T-helper 17 cell (primary cell): ENCODE results near the gene MMADHC. TPM values are rescaled to one million over a fixed set of nuclear protein-coding genes. Genes with fewer than 3 reads are reported as not detected.
A peak's percentile ranks its signal among the peaks of the same experiment; 100 is the strongest.
"Not testable (repeated sequence)": the region's sequence is repeated elsewhere in the genome, so short reads cannot be mapped to it uniquely, and the experiment has no call there.

Experiments used
- ATAC-seq: fragments of 150-1000 bp; cut with Tn5 transposase; 2 replicates; pipeline ENCODE4 v1.10.0; 2021; ENCODE audit warnings: mild to moderate bottlenecking, moderate library complexity
- DNase-seq, 3 donors: peaks; one replicate each; pipeline versions ENCODE4 v3.0.0 to v3.0.0-alpha.2; 2020 to 2021
- H3K9me3 ChIP-seq: one replicate; pipeline ENCODE4 v1.7.0; 2013; ENCODE audit warnings: low read length, mild to moderate bottlenecking; ENCODE audit not compliant: control insufficient read depth, poor library complexity, severe bottlenecking
- H3K27ac Mint-ChIP-seq: one replicate; pipeline ENCODE4 v1.8.0; 2022; ENCODE audit warnings: mild to moderate bottlenecking, moderate library complexity, mixed read lengths
- H3K27me3 Mint-ChIP-seq: one replicate; pipeline ENCODE4 v1.8.0; 2022; ENCODE audit warnings: mixed read lengths
- H3K36me3 Mint-ChIP-seq: one replicate; pipeline ENCODE4 v1.8.0; 2022; ENCODE audit warnings: low read depth, mixed read lengths
- H3K4me1 Mint-ChIP-seq: one replicate; pipeline ENCODE4 v1.8.0; 2022; ENCODE audit warnings: mild to moderate bottlenecking, mixed read lengths
- H3K4me3 Mint-ChIP-seq: one replicate; pipeline ENCODE4 v1.8.0; 2022; ENCODE audit warnings: mild to moderate bottlenecking, moderate library complexity, mixed read lengths
- total RNA-seq, 4 donors: library from RNA in 2 of 4; stranded (reverse) in 2 of 4; gene quantifications; one replicate each; pipeline ENCODE4 v1.2.3 and lab custom pipeline; 2022 to 2026

The MMADHC gene
- total RNA-seq, 2 donors from 2014 or later, result 61.7 to 66.9 TPM

DNA sequence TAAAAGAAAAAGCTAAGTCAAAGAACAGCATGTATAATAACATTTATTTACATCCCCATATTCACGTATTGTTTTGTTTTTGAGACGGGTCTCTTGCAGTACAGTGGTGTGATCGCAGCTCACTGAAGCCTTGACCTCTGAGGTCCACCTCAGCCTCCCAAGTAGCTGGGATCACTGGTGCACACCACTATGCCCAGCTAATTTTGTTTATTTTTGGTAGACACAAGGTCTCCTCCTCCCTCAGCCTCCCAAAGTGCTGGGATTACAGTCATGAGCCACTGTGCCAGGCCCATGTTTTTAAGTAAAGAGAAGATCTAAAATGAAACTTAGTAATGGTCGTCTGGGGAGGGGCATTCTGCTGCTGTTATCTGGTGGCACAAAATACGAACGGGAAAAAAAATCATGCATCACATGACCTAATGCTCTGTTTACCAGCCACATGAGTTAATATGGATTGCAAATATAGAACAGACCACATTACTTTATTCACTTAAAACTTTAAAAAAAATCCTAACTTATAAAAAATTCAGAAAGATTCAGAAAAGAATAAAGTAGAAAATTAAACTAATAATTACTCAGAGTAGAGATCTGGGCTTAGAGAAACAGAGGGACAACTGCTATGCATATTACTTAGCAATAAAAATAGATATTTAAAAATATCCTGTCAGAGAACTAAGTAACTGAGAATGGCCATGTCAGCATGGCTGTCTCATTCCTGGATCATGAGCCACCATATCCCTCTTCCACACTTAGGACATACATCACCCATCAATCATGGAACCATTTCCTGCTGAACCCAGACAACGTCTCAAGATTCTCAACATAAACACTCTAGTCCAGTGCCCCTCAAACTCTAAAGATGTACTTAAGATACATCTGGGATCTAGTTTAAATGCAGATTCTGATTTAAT lies 7.3 kb downstream of the MMADHC start:
- ATAC-seq, result no peak
- no peak overlapping the region for H3K4me3 Mint-ChIP-seq
- DNase-seq, result no peak
- H3K36me3 Mint-ChIP-seq, result peaks cover 16% of the 10 kb centered on the region
- peaks cover 42% of the 10 kb centered on the region for H3K4me1 Mint-ChIP-seq
- H3K27me3 Mint-ChIP-seq, result no peaks in the 10 kb centered on the region
- H3K9me3 ChIP-seq, result no peaks in the 10 kb centered on the region
- H3K27ac Mint-ChIP-seq, result no peak overlapping the region

DNA sequence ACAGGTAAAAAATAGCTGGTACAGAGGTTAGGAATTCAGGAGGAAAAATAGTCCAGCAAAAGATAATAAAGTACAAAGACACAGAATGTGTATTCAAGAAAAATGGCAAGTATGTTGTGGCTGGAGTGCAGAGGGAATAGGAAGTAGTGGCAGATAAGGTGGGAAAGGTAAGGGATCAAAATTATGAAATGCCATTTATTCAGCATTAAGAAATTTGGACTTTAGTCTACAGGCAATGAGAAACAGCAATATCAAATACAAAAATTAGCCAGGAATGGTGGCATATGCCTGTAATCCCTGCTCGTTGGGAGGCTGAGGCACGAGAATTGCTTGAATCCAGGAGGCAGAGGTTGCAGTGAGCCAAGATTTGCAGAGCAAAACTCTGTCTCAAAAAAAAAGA lies 10.3 kb downstream of the MMADHC start:
- Mint-ChIP-seq H3K36me3 (peaks cover 14% of the 10 kb centered on the region), H3K4me3 (no peak overlapping the region), H3K27me3 (no peaks in the 10 kb centered on the region), H3K27ac (peak overlapping the region; percentile 73), H3K4me1 (peaks cover 31% of the 10 kb centered on the region)
- H3K9me3 ChIP-seq, result no peaks in the 10 kb centered on the region
- ATAC-seq (no peak), DNase-seq (no peak)

DNA sequence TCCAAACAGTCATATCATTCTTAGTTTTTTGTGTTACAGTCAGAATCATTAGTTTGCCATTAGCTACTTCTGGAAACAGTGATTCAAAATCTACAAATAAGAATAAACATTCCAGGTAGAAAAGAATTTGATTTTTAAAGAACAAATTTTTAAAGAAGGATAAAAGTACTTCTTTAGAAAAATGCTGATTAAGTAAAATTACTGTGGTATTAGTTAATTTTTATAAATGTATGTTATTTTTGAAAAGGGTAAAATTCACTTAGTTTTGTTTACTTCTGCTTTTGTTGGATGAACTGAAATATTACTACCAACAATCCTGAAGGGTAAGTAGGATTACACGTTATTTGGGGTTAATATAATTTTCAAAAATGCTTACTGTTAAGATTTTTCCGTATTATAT lies 11.8 kb downstream of the MMADHC start:
- no peak for ATAC-seq
- no peak for DNase-seq
- Mint-ChIP-seq H3K27me3 (no peaks in the 10 kb centered on the region), H3K36me3 (peaks cover 11% of the 10 kb centered on the region), H3K4me3 (no peak overlapping the region), H3K4me1 (peaks cover 25% of the 10 kb centered on the region), H3K27ac (peak overlapping the region; percentile 37)
- H3K9me3 ChIP-seq, result no peaks in the 10 kb centered on the region

DNA sequence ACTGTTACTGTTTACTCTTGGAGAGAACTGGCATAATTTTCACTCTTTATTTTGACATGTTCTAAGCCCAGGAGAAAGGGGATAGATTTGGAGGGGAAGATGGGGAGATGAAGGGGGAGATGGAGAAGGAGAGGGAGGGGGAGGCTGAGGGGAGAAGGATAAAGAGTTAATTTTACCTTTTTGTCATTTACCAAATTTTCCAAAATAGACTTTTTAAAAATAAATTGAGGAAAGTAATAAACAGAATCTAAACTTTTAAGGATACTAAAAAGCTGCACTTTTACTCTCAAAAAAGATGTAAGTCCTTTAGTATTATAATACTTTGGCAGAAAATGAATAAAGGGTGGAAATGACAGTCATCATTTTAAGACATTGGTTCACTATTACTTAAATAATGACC lies 12.3 kb downstream of the MMADHC start:
- no peak for DNase-seq
- Mint-ChIP-seq H3K27ac (no peak overlapping the region), H3K27me3 (no peaks in the 10 kb centered on the region), H3K4me3 (no peak overlapping the region), H3K36me3 (peaks cover 11% of the 10 kb centered on the region), H3K4me1 (peaks cover 22% of the 10 kb centered on the region)
- no peak for ATAC-seq
- H3K9me3 ChIP-seq, result no peaks in the 10 kb centered on the region

DNA sequence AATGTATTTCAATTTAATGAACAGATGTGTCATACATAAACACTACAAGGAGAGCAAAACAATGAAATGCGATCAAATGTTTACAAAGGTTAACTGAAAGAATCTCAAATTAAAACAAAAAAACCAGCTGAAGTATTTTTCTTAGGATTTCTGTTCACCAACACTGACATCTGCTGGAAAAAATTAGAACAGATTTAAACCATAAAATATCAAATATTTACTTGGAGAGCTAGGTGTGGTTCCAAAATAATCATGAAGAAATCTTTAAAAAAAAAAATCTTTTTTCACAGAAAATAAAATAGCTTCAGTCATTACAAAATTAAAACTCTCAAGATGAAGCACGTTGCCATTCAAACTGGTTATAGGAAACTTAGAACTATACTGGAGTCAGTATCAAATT lies 13.8 kb downstream of the MMADHC start:
- H3K36me3 Mint-ChIP-seq, result peaks cover 11% of the 10 kb centered on the region
- no peaks in the 10 kb centered on the region for H3K27me3 Mint-ChIP-seq
- H3K4me1 Mint-ChIP-seq, result peaks cover 19% of the 10 kb centered on the region
- DNase-seq (no peak), ATAC-seq (no peak)
- H3K9me3 ChIP-seq, result no peaks in the 10 kb centered on the region
- H3K27ac Mint-ChIP-seq, result no peak overlapping the region
- no peak overlapping the region for H3K4me3 Mint-ChIP-seq

DNA sequence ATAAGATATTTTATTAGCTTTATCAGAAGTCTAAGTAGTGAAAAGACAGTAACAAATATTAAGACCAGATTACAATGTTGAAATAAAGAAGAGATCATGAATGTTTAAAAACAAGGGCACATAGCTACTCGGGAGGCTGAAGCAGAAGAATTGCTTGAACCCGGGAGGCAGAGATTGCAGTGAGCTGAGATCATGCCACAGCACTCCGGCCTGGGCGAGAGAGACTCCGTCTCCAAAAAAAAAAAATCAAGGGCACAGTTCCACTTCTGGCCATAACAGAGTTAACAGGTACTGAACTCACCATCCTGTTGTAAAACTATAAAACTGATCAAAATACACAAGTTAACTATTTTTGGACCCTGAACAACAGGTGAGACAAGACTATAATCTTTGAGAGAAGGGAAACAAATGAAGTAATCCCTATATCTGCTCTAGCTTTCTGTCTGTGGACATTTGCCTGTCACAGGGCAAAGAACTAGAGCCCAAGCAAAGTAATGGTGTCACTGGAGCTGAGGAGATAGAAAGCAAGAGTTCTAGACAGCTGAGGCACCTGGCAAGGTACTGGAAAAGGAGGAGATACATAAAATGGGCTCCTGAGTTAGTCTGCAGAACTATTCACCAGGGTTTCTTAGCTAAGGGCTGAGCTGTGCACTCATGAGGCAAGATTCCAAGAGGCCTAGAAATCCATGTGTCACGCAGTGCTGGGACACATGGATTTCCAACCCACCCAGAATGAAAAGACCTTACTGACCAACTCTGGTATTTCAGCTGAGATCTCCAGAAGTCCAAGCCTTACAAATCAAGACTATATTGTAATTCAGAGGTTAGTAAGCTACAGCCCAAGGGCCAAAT lies 15.2 kb downstream of the MMADHC start:
- H3K9me3 ChIP-seq, result no peaks in the 10 kb centered on the region
- DNase-seq, result no peak
- peak overlapping the region; percentile 37 for H3K27ac Mint-ChIP-seq
- peaks cover 8% of the 10 kb centered on the region for H3K4me1 Mint-ChIP-seq
- H3K27me3 Mint-ChIP-seq, result no peaks in the 10 kb centered on the region
- H3K4me3 Mint-ChIP-seq, result no peak overlapping the region
- ATAC-seq, result no peak
- H3K36me3 Mint-ChIP-seq, result peaks cover 6% of the 10 kb centered on the region

DNA sequence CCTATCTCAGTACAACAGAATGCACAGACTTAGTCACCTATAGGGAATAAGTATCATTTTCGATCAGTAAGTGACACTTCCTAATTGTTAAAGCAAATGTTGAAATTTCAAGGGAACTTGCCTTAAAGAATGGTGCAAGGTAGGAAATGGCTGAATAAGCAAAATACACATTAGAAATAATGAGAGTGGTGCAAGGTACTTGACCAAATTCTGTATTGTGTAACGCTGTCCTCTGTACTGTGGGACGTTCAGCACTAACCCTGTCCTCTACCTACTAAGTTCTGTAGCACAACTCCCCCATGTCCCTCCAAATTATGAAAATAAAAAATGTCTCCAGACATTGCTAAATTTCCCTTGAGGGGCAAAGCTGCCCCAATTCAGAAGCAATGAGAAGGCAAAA lies 19.4 kb downstream of the MMADHC start:
- H3K9me3 ChIP-seq, result no peaks in the 10 kb centered on the region
- H3K4me3 Mint-ChIP-seq, result no peak overlapping the region
- ATAC-seq (no peak), DNase-seq (no peak)
- no peak overlapping the region for H3K27ac Mint-ChIP-seq
- H3K27me3 Mint-ChIP-seq, result no peaks in the 10 kb centered on the region
- peaks cover 4% of the 10 kb centered on the region for H3K4me1 Mint-ChIP-seq
- no peaks in the 10 kb centered on the region for H3K36me3 Mint-ChIP-seq

DNA sequence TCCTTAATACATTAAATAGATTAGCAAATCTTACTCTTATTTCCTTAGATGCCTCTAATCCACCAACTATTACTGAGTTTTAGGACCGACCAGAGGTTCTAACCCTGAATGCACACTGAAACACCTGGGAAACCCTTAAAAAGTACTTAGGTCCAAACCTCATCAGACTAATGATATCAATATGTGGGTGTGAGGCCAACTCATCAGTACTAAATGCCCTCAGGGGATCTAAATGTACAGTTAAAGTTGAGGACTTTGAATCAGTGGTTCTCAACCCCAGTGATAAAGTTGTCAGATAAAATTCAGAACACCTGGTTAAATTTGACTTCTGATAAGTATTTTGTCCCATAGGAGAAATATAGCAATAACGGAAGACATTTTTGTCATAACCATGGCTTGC lies 20.9 kb downstream of the MMADHC start:
- H3K36me3 Mint-ChIP-seq, result no peaks in the 10 kb centered on the region
- no peak for ATAC-seq

DNA sequence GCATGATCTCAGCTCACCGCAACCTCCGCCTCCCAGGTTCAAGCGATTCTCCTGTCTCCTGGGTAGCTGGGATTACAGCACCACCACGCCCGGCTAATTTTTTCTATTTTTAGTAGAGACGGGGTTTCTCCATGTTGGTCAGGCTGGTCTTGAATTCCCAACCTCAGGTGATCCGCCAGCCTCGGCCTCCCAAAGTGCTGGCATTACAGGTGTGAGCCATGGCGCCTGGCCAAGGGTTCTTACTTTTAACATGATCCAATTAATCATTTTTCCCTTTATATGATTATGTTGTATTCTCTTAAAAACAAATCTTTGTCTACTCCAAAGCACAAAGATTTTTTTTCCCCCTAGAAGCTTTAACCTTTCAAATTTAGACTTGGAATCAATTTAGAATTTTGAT lies 21.9 kb downstream of the MMADHC start:
- Mint-ChIP-seq H3K4me3 (peak overlapping the region; percentile 56), H3K27ac (peak overlapping the region; percentile 34)
- not testable (repeated sequence) for H3K4me1 Mint-ChIP-seq, DNase-seq, ATAC-seq, H3K27me3 Mint-ChIP-seq, H3K9me3 ChIP-seq, H3K36me3 Mint-ChIP-seq

More for the DNA sequence above, 20.9 kb downstream of the MMADHC start:
- Mint-ChIP-seq H3K27me3 (no peaks in the 10 kb centered on the region), H3K27ac (peak overlapping the region; percentile 34), H3K4me1 (peaks cover 4% of the 10 kb centered on the region), H3K4me3 (no peak overlapping the region)
- no peak for DNase-seq
- no peaks in the 10 kb centered on the region for H3K9me3 ChIP-seq

DNA sequence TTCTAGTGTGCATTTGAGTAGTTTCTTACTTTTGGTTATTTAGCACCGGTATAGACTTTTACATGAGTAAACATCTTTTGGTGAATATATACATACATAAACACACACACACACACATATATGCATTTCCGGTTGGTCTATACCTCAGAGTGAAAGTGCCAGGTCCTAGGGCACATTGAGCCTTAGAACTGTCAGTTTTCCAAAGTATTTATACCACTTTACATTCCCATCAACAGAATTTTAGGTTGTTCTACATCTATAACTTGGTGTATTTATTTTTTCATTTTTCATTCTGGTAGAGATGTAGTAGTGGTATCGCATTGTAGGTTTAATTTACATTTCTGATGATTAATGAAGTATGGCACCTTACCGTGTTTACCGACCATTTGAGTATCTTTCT lies 22.6 kb downstream of the MMADHC start:
- Mint-ChIP-seq H3K4me3 (no peak overlapping the region), H3K36me3 (no peaks in the 10 kb centered on the region), H3K27me3 (no peaks in the 10 kb centered on the region), H3K4me1 (peaks cover 4% of the 10 kb centered on the region), H3K27ac (no peak overlapping the region)
- ATAC-seq, result no peak
- H3K9me3 ChIP-seq, result no peaks in the 10 kb centered on the region
- no peak for DNase-seq

DNA sequence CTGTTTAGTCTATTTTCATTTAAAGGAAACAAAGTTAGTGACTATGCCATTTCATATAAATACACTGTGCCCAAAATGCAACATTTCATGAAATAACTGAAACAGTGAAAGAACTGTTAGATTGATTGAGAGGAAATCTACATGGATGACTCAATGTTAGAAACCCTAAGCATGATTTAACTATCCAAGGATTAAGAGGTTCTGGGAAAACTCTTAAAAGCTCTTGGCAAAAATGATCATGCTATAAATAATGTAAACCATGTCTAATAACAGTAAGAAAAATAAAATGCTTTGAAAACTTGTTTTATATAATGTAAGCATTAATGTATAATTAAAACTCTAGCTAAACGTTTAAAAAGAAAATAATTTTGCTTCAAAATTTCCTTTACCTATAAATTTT lies 23.5 kb downstream of the MMADHC start:
- Mint-ChIP-seq H3K36me3 (no peaks in the 10 kb centered on the region), H3K4me3 (no peak overlapping the region), H3K27ac (peak overlapping the region; percentile 21), H3K27me3 (no peaks in the 10 kb centered on the region), H3K4me1 (peaks cover 4% of the 10 kb centered on the region)
- no peak for ATAC-seq
- no peak for DNase-seq
- H3K9me3 ChIP-seq, result no peaks in the 10 kb centered on the region

DNA sequence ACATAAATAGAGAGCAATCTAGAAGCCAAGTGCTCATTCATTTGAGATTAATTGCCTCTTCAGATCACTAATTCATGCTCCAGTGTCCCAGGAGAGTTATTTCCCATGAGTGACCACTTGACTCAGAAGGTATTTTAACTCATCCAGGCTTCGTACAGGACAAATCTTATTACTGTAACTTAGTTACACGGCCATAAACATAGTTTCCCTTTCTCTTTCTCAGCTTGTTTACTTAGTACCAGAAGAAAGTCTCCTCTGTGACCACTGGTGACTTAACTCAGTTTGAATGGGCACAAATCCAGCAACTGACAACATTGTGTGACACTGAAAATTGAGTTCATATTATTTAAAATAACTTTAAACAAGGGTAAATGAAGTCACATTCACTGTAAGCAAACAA lies 25.3 kb downstream of the MMADHC start:
- H3K27ac Mint-ChIP-seq, result no peak overlapping the region
- no peak for ATAC-seq
- no peak overlapping the region for H3K4me3 Mint-ChIP-seq
- H3K27me3 Mint-ChIP-seq, result no peaks in the 10 kb centered on the region
- H3K4me1 Mint-ChIP-seq, result peaks cover 4% of the 10 kb centered on the region
- H3K9me3 ChIP-seq, result no peaks in the 10 kb centered on the region
- no peak for DNase-seq
- no peaks in the 10 kb centered on the region for H3K36me3 Mint-ChIP-seq

DNA sequence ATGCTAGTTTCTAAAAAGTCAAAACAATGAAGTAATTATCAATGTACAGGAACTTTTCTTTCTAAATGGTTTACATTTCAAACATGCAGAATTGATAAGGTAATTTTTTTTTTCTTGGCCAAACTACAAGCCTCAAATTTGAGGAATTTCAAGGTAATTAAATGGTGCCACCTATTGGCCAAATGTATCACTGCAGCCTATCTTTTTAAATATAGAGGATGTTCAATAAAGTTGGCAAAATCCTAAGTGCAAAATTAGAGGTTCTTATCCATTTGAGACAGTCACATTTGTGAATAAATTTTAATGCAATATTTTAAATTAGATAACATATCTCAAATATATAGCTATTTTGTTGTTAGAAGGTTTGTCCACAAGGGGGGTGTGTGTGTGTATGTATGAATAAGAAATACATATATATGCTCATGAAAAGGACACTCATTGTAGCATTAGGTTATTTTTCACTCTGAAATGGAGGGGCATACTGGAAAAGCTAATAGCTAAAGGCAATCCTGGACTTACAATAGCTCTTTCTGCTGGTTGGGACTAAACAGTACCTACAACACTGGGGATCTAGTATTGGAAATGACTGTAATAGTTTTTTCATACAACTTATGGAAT lies 26.2 kb downstream of the MMADHC start:
- no peaks in the 10 kb centered on the region for H3K36me3 Mint-ChIP-seq
- H3K9me3 ChIP-seq, result no peaks in the 10 kb centered on the region
- no peak overlapping the region for H3K4me3 Mint-ChIP-seq
- ATAC-seq (no peak), DNase-seq (peak in 1 of 3 donors; percentile 23)
- peaks cover 2% of the 10 kb centered on the region for H3K4me1 Mint-ChIP-seq
- no peaks in the 10 kb centered on the region for H3K27me3 Mint-ChIP-seq
- no peak overlapping the region for H3K27ac Mint-ChIP-seq
